Loucy (cell line): ENCODE data around the gene TAS2R43.
"Not testable (repeated sequence)": the region's sequence is repeated elsewhere in the genome, so short reads cannot be mapped to it uniquely, and the experiment has no call there.

Experiments used
- H2AFZ ChIP-seq: fragments of 200-600 bp; sonication (generic); 2 replicates; pipeline ENCODE4 v1.6.0; 2016; ENCODE audit warnings: antibody characterized with exemption, mild to moderate bottlenecking, low read length, moderate library complexity
- H3F3A ChIP-seq: fragments of 200-600 bp; 2 replicates; pipeline ENCODE4 v1.6.0; 2016; ENCODE audit warnings: antibody characterized with exemption, low read depth, mild to moderate bottlenecking
- H3K27me3 ChIP-seq: fragments of 200-600 bp; sonication (generic); 2 replicates; pipeline ENCODE4 v1.6.1; 2014; ENCODE audit warnings: low read length, mild to moderate bottlenecking; ENCODE audit not compliant: insufficient read depth, poor library complexity, severe bottlenecking
- H3K36me3 ChIP-seq: fragments of 200-600 bp; sonication (generic); 2 replicates; pipeline ENCODE4 v1.6.1; 2016; ENCODE audit warnings: low read length; ENCODE audit not compliant: insufficient read depth
- H3K4me1 ChIP-seq: fragments of 200-600 bp; sonication (generic); 2 replicates; pipeline ENCODE4 v1.5.1; 2014; ENCODE audit warnings: low read length, mild to moderate bottlenecking; ENCODE audit not compliant: insufficient read depth, poor library complexity, severe bottlenecking
- H3K4me2 ChIP-seq: fragments of 200-600 bp; sonication (generic); 2 replicates; pipeline ENCODE4 v1.6.0; 2014; ENCODE audit warnings: antibody characterized with exemption, low read length, low read depth, mild to moderate bottlenecking; ENCODE audit not compliant: poor library complexity, severe bottlenecking
- H3K4me3 ChIP-seq: fragments of 200-600 bp; sonication (generic); 2 replicates; pipeline ENCODE4 v1.5.1; 2014; ENCODE audit warnings: low read length, mild to moderate bottlenecking, mixed read lengths; ENCODE audit not compliant: poor library complexity, severe bottlenecking
- H3K79me2 ChIP-seq: fragments of 200-600 bp; sonication (generic); 2 replicates; pipeline ENCODE4 v1.6.1; 2014; ENCODE audit warnings: low read length; ENCODE audit not compliant: insufficient read depth
- H3K9ac ChIP-seq: fragments of 200-600 bp; sonication (generic); 2 replicates; pipeline ENCODE4 v1.6.0; 2014; ENCODE audit warnings: mild to moderate bottlenecking, low read depth, low read length, moderate library complexity; ENCODE audit not compliant: poor library complexity, severe bottlenecking
- H3K9me2 ChIP-seq: fragments of 200-600 bp; sonication (generic); replicated peaks from 2 replicates; pipeline ENCODE4 v1.6.1; 2016; ENCODE audit warnings: low read depth, low read length, mixed read lengths
- H3K9me3 ChIP-seq: fragments of 200-600 bp; sonication (generic); 2 replicates; pipeline ENCODE4 v1.6.1; 2014; ENCODE audit warnings: mild to moderate bottlenecking, antibody characterized with exemption, low read length, low read depth; ENCODE audit not compliant: insufficient read depth
- H4K20me1 ChIP-seq: fragments of 200-600 bp; sonication (generic); 2 replicates; pipeline ENCODE4 v1.6.0; 2014; ENCODE audit warnings: antibody characterized with exemption, low read length, mild to moderate bottlenecking; ENCODE audit not compliant: insufficient read depth, poor library complexity, severe bottlenecking
- CTCF ChIP-seq: fragments of 200-600 bp; sonication (generic); conservative IDR thresholded peaks from 2 replicates; pipeline ENCODE4 v1.5.1; 2014; ENCODE audit warnings: mild to moderate bottlenecking, antibody characterized with exemption, low read length
- EZH2phosphoT487 ChIP-seq: fragments of 200-600 bp; IDR thresholded peaks from 2 replicates; pipeline ENCODE4 v1.6.1; 2018; ENCODE audit warnings: antibody characterized with exemption, mild to moderate bottlenecking, moderate library complexity, borderline replicate concordance

The TAS2R43 gene

GRCh38 chr12:11055306-11055705 lies 36.8 kb downstream of the TAS2R43 start:
- no peaks in the 10 kb centered on the region for H3K9me3 ChIP-seq
- no peaks in the 10 kb centered on the region for H3K27me3 ChIP-seq
- no peaks in the 10 kb centered on the region for H3K4me1 ChIP-seq
- H3K9me2 ChIP-seq = no peaks in the 10 kb centered on the region
- H3K4me2 ChIP-seq = no peak overlapping the region
- no peaks in the 10 kb centered on the region for H3K36me3 ChIP-seq
- no peak overlapping the region for H3K9ac ChIP-seq
- H3K4me3 ChIP-seq = no peak overlapping the region
- H3F3A ChIP-seq = no peaks in the 10 kb centered on the region
- no peaks in the 10 kb centered on the region for H3K79me2 ChIP-seq
- H2AFZ ChIP-seq = no peak overlapping the region
- no peaks in the 10 kb centered on the region for H4K20me1 ChIP-seq
- TF ChIP-seq CTCF (no peak), EZH2phosphoT487 (no peak)

- not testable (repeated sequence) for H3K27me3 ChIP-seq, H4K20me1 ChIP-seq, H3K4me1 ChIP-seq, H3K9ac ChIP-seq, H3K36me3 ChIP-seq, H2AFZ ChIP-seq, H3K4me2 ChIP-seq, H3K4me3 ChIP-seq, H3K9me2 ChIP-seq, H3K9me3 ChIP-seq, H3K79me2 ChIP-seq, H3F3A ChIP-seq
Measured at GRCh38 chr12:11049806-11050531, 42.1 kb downstream of the TAS2R43 start.

GRCh38 chr12:11041366-11041765 lies 50.7 kb downstream of the TAS2R43 start:
- H3K27me3 ChIP-seq, H3K9me3 ChIP-seq, H3K4me3 ChIP-seq, H3K9ac ChIP-seq, H4K20me1 ChIP-seq, H3K9me2 ChIP-seq, H3K4me2 ChIP-seq, H3F3A ChIP-seq, H3K4me1 ChIP-seq, H3K36me3 ChIP-seq, H3K79me2 ChIP-seq, H2AFZ ChIP-seq: not testable (repeated sequence)
